ENCODE data around the gene FZR1. TPM values are rescaled to one million over a fixed set of nuclear protein-coding genes. Genes with fewer than 3 reads are reported as not detected.

Gene FZR1
- total and polyA plus RNA-seq, 9 of the 15 experiments (the other 6 are each of a cell fraction or from before 2014, with no cell fraction given) = 0.18 to 48.0 (median 22.2) TPM

GRCh38 chr19:3544742-3545668 lies 38.9 kb downstream of the FZR1 start (continued):
- TF ChIP-seq MLX (CRISPR knock-in tag; conservative IDR thresholded peaks at IDR 0.05) = no peak
- TF ChIP-seq POLR3G (IDR thresholded peaks at IDR 0.05; ENCODE audit: extremely low read depth, insufficient read length, insufficient replicate concordance) = no peak
- no peak for TF ChIP-seq MIER1 (IDR thresholded peaks at IDR 0.05; ENCODE audit: low read depth)
- TF ChIP-seq TAF1 (IDR thresholded peaks at IDR 0.05; ENCODE audit: control insufficient read depth, extremely low read depth, insufficient read depth, low read length, severe bottlenecking) = no peak
- TF ChIP-seq, protein P1, sequence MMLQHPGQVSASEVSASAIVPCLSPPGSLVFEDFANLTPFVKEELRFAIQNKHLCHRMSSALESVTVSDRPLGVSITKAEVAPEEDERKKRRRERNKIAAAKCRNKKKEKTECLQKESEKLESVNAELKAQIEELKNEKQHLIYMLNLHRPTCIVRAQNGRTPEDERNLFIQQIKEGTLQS (IDR thresholded peaks at IDR 0.05) = no peak
- TF ChIP-seq, protein P1 (CRISPR knock-in tag; conservative IDR thresholded peaks at IDR 0.05) = no peak
- no peak for TF ChIP-seq ELF2 (CRISPR knock-in tag; IDR thresholded peaks at IDR 0.05)
- TF ChIP-seq HIVEP1 (CRISPR knock-in tag; IDR thresholded peaks at IDR 0.05) = no peak
- no peak for TF ChIP-seq SIN3B (IDR thresholded peaks at IDR 0.05; ENCODE audit: low read depth)
- no peak for TF ChIP-seq RBFOX2 (IDR thresholded peaks at IDR 0.05; ENCODE audit: low read depth, low read length)
- TF ChIP-seq HNRNPH1 (optimal IDR thresholded peaks at IDR 0.05; ENCODE audit: low read depth, low read length) = no peak
- no peak for TF ChIP-seq IRF1 (CRISPR knock-in tag; IDR thresholded peaks at IDR 0.05; ENCODE audit: borderline replicate concordance)
- no peak for TF ChIP-seq ZNF174 (CRISPR knock-in tag; IDR thresholded peaks at IDR 0.05)
- no peak for TF ChIP-seq KAT7 (CRISPR knock-in tag; IDR thresholded peaks at IDR 0.05; ENCODE audit: borderline replicate concordance)
- TF ChIP-seq, protein P2, sequence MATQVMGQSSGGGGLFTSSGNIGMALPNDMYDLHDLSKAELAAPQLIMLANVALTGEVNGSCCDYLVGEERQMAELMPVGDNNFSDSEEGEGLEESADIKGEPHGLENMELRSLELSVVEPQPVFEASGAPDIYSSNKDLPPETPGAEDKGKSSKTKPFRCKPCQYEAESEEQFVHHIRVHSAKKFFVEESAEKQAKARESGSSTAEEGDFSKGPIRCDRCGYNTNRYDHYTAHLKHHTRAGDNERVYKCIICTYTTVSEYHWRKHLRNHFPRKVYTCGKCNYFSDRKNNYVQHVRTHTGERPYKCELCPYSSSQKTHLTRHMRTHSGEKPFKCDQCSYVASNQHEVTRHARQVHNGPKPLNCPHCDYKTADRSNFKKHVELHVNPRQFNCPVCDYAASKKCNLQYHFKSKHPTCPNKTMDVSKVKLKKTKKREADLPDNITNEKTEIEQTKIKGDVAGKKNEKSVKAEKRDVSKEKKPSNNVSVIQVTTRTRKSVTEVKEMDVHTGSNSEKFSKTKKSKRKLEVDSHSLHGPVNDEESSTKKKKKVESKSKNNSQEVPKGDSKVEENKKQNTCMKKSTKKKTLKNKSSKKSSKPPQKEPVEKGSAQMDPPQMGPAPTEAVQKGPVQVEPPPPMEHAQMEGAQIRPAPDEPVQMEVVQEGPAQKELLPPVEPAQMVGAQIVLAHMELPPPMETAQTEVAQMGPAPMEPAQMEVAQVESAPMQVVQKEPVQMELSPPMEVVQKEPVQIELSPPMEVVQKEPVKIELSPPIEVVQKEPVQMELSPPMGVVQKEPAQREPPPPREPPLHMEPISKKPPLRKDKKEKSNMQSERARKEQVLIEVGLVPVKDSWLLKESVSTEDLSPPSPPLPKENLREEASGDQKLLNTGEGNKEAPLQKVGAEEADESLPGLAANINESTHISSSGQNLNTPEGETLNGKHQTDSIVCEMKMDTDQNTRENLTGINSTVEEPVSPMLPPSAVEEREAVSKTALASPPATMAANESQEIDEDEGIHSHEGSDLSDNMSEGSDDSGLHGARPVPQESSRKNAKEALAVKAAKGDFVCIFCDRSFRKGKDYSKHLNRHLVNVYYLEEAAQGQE (IDR thresholded peaks at IDR 0.05; ENCODE audit: borderline replicate concordance) = peak; percentile 84; the same call in 1 of the 2 replicates
- TF ChIP-seq, protein P2 (CRISPR knock-in tag; IDR thresholded peaks at IDR 0.05; ENCODE audit: low read depth) = no peak
- TF ChIP-seq SMC3 (conservative IDR thresholded peaks at IDR 0.05; ENCODE audit: insufficient read depth, low read depth, low read length) = peak; percentile 93
